HG02852 (cell line): Measurements from ENCODE around the gene RCAN2.
A peak's percentile ranks its signal among the peaks of the same experiment; 100 is the strongest.

Experiments used
- ATAC-seq: cut with Tn5 transposase; IDR thresholded peaks from one replicate; pipeline ENCODE4 v1.9.1; 2021; ENCODE audit warnings: mild to moderate bottlenecking, moderate library complexity; ENCODE audit not compliant: unreplicated experiment

RCAN2 gene

DNA sequence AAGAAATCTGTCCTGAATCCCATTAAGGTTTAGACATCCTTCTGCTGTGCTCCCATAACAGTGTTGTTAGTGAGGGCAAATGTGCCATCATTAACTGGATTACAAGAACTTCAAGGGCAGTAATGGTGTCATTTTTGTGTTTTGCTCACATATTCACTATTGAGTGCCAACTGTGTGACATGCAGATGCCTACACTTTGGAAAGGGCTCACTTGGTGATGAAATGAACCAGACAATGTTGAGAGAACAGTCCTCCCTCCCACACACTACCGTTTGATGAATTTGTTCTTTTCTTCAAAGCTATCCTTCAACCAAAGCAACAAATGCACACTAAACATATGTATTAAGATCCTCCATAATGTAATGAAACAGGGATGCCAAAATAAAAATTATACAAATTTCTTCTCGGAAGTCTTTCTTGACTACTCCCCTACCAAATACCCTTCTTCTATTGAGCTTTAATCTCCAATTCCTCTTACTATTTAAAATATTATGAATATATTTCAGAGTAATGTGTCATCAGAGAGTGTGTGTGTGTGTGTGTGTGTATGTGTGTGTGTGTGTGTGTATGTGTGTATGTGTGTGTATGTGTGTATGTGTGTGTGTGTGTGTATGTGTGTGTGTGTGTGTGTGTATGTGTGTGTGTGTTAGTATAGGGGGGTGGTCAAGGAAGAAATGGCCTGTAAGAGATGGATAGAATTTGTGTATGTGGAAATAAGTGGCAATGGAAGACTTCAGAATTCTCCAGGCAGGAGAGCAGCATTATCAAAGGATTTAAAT, 228.1 kb downstream of the RCAN2 start:
- no peak for ATAC-seq

DNA sequence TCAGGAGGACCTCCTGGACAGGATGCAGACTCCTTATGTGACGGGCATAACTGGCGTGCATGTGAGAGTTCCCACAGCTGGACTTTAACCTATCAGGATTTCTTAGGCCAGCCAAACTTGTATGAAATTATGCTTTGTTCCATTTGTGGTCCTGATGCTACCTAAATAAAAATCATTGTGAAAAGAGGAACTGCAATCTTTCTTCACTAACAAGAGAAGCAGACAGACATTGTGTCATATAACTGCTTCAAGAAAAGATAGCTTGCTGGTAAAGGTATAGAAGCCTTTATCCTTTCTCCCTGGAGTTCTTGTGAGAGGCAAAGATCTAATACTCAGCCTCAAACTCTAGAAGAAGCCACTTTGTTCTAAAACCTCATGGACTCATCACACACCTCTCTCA, 233.0 kb downstream of the RCAN2 start:
- ATAC-seq: no peak

DNA sequence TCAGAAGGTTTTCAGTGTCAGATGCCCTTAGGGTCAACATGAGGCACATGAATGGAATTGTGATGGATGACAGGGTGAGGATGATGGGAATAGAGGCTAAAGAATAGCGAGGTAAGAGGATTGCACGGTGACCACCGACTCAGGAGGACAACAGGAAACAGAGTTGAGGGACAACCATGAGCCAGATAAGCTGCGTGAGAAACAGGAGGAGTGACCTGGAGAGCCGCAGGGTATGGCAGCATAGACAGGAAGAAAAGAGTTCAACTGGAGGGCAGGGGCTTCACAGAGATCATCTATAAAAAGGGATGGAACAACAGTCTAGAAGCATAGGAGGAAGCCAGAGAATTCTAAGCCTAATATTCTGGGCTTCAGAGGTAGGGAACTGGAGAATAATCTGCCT, 235.7 kb downstream of the RCAN2 start:
- ATAC-seq: no peak

DNA sequence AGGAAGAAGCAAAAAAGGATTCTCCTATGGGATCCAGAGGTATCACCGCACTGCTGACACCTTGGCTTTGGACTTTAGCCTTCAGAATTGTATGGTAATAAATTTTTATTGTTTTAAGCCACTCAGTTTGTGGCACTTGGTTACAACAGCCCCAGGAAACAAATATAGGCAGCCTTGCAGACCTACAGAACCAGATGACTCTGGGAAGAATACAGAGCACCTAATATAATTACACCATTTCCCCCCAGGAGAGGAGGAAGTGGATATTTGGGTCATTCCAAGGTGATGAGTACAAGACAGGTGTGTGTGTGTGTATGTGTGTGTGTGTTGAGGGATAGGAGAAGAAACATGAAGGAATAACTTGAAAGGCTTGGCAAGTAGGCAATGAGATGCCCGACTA, 236.3 kb downstream of the RCAN2 start:
- ATAC-seq: no peak

DNA sequence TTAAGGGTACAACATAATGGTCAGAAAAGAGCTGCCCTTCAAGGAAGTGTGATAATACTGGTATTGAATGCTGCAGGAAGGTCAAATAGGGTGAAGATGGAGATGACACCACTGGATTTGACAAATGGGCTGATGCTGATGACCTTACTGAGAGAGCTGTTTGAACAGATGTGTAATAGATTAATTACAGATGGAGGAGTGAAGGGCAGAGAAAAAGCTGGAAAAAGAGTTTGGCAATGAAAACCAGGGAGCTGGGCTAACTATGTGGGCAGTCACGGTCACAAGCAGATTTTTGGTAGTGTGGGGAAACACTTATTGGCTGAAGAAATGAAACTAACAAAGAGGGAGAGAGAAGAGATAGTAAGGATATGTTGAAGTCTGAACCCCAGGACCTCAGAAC, 236.9 kb downstream of the RCAN2 start:
- ATAC-seq: no peak

DNA sequence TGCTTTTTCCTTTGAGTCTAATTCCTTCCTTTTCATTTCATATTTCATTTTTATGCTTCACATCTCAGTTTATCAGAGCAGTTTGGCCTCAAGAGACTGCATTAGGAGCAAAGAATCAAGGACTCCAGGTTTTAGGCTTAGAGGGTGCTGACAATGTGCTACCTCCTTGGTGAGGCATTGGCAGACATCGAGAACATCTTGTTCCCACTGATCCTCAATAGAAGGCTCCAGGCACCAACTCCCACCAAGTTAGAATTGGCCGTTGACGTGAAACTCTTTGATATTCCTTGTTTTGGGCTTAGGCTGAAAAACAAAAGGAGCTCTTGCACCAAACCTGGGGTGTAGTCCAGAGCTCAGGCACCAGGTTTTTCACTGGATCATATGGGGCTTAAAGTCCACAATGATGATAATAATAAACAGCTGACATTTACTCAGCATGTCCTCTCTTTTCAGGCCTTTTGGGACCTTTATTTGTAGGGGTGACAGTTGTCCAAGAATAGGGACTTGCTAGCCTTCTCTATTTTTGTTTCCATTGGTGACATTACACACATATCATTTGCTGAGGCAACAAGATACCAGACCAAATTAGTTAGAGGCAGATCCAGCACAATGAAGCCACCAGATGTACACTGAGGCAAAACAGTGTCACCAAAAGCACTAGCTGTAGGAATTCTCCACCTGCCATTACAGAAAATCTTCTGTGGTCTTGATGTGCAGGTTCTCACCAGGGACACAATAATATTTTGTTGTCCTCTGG, 239.5 kb downstream of the RCAN2 start:
- ATAC-seq: no peak

DNA sequence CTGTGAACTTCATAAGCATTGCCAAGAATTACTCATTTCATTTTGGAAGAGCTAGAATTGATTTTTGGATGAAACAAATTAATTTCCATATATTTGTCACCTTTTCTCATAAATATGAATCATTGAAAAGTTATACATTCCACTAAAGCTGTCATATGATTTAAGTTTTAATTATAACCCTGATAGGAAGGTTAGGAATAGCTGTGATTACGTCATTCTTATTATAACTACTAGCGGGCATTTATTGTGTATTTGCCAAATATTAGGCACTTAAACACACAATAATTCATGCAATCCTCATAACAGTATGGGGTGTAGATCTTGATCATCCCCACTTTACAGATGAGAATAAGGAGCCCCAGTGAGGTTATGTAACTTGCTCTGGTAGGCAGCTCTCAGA, 243.1 kb downstream of the RCAN2 start:
- ATAC-seq: no peak

DNA sequence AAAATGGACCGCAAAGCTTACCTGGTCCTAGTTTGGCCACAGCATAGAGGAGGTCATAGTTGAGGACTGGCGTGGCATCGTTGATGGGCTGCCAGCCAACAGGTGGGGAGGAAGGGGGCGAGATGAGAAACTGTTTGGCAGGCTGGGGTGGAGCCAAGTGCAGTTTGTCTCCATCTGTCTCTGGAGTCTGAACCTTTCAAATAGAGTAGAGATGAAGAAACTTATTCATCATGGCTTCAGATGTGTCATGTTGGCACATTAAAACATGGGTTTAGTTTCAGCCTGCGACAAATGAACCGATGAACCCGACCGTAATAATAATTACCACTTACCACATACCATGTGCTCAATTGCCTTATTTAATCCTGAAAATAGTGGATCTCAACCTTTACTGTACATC, 244.5 kb downstream of the RCAN2 start:
- no peak for ATAC-seq

DNA sequence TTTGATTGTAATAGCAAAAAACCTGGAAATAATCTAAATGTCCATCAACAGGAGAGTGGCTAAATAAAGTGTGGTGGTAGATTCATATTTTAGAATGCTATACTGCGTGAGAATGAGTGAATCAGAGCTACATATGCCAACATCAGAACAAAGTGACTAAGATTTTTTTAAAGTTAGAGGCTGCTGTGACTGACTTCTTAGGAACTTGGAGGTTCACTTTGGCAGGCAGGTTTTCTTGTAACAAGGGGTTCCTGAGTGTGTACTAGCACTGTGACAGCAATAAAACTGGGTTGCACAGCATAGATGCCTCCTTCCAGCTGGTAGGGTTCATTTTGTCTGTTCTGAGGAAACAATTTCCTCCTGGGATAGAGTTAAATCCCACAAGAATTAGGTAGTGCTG, 245.2 kb downstream of the RCAN2 start:
- ATAC-seq: no peak

DNA sequence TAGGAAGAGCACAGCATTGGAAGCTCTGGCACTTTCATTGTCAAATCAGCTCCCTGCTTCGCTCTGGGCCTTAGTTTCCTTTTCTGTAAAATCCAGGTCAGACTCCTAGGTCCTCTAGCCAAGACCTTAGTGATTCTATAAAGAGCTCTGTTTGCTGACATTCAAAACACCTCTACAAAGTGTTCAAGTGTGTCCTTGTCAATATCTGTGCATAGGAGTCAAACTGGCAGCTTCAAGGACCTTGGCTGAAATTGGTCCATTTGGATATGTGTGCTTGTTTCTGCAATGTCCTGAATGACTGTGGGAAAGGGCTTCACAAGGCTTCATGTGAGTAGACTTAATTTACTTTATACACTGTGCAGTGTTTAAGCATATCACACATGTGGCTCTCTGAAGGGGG, 246.6 kb downstream of the RCAN2 start:
- no peak for ATAC-seq

DNA sequence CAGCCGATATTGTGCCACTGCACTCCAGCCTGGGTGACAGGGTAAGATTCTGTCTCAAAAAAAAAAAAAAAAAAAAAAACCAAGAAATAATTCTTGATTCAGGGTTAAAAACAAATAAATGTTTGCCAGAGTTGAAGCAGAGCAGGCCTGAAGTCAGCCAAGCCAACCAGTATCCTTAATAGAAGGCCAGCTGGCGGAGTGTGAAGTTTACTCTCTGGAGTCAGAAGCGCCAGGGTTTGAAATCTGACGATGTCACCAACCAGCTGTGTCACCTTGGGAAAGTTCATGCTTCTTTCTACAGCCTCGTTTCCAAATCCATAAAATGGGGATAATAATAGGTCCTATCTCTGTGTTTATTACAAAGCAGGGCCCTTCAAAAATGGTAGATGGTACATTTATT, 247.5 kb downstream of the RCAN2 start:
- ATAC-seq: no peak

DNA sequence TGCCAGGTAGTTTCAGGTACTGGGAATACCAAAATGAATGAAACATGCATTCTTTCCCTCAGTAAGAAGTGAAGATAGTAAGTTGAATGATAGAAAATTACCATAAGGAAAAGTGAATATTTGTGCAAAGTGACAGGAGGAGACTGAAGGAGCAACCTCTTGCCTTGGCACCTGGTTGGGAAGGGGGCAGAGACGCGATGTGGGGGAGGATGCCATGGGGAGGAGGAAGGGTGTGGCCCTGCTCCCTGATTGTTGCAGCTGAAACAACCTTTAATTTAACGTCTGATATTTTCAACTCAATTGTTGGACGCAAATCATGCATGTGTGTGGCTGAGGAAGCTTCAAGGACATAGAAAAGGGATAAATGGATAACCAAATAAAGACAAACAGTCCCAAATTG, 248.3 kb downstream of the RCAN2 start:
- no peak for ATAC-seq

DNA sequence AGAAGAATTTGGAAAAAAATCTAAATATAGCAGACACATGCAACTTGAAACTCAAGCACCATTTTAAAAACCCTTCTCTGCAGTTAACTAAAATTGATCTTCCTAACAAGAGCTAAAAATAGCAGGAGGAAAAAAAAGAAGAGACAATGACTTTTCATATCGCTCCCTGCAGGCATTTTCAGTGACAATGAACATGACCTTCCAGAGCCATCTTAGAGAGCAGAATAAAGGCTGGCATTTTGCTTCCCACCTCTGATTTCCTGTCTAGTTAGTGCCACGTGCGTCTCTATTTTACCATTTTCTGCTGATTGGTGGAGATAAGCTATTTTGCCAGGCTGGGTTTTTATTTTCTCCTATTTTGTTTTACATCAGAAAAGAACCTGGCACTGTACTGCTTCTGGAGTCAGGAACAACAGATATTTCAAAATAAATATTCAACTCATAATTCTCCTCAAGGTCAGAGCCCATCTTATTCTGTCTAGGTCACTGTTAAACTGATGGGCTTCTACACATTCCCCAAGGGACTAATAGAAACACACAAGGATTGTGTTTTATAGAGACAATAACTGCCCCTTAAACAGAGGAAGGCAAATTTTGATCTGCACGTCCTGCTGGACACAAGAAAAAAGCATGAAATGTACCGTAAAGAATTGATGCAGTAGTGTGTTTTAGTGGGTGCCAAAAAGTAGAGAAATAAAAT, 250.2 kb downstream of the RCAN2 start:
- no peak for ATAC-seq

DNA sequence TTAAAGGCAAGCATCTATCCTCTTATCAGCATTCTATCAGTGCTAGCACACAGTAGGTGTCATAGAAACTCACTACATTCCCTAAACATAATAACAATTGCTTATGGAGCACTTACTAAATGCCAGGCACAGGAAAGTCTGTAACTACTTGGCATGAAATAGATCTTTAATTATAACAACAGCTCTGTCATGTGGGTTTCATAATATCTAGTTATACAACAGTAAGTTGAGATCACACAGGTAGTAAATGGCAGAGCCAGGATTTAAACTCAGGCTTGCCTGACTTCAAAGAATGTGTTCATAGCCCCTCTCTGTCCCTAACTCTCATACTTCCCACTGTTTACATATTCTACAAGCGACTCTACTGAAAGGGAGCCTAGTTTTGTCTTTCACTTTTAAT, 254.5 kb downstream of the RCAN2 start:
- ATAC-seq: no peak

DNA sequence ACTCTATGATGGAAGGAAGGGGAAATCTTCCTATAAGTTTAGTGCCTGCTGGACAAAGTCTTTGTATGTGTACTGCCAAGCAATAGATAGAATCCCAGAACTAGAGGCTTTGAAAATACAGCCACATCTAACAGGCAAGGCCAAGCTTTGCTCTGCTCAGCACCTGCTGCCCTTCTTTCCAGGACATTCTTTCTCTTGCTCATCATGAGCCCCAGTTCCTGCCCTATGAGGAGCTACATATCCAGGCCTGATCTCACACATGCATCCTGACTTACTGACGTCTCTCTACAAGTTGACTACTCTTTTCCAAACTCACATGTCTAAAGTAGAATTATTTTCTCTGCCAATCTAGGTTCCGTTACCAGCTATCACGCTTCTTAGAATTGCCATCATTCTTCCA, 256.0 kb downstream of the RCAN2 start:
- no peak for ATAC-seq

DNA sequence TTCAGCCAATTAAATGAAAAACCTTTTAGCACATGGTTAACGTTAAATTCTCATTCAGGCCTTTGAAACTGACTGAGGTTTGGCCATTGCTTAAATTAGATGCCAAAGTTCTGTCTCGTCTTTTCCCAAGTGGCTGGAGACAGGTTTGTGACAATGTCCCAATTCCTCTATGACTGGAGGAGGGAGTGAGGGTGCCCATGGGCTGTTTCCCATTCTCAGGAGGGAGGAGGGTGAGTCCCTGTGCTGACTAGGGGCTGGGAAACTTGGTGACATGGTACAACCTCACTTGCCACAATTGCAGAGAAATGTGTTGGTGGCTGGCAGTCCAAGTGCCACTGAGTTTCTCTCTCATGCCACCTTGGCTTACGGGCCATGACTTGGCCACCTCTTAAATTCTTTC, 256.5 kb downstream of the RCAN2 start:
- ATAC-seq: no peak

DNA sequence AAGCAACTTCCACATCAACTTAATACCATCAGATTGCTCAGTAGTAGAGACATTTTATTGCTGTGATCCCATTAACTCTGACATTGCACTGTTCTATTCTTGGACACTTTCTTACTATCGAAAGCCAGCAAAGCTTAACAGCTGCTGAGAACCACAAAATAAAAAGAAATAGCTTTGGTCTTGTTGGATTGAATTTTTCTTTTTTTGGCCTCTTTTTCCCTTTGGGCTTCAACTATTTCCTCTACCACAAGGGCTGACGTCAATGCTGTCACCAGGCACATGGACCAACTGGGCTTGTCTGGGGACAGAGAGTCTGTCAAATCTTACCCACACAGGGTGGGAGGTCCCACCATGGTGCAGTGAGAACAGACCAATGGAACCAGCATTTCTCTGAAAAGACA, 257.1 kb downstream of the RCAN2 start:
- no peak for ATAC-seq

DNA sequence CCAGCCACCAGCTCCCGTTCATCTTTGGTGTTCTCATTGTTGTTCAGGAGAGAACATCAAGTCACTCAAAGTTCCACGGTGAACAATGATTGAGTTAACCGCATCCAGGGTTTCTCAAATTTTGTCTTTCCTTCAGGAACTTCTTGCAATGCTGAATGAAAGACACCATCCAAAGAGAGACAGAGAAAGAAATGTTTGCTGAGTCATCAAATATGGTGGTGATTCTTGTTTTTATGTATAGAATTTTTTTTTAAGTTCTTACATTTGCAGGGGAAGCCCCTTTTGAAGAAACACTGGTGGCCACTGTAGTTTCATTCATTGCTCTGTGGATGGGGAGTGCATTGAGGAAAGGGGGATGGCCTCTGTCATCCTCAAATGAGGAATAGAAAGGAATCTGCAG, 258.1 kb downstream of the RCAN2 start:
- ATAC-seq: no peak

DNA sequence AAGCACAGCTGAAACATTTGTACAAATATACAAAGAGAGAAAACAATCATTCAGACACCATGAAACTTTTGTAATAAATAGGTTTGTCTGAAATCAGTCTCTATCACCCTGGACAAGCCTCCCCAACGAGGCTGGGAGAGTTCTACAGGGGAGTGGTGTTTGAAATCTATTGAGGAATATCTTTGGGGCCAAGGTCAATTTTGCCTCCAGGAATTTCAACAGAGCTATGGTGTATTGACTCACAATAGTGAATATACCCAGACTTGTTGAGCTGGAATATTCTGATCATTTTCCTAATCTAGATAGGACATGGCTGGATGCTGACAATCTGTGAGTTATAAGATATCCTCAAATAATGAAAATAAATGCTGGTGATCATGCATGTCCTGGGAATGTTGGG, 269.0 kb downstream of the RCAN2 start:
- no peak for ATAC-seq

DNA sequence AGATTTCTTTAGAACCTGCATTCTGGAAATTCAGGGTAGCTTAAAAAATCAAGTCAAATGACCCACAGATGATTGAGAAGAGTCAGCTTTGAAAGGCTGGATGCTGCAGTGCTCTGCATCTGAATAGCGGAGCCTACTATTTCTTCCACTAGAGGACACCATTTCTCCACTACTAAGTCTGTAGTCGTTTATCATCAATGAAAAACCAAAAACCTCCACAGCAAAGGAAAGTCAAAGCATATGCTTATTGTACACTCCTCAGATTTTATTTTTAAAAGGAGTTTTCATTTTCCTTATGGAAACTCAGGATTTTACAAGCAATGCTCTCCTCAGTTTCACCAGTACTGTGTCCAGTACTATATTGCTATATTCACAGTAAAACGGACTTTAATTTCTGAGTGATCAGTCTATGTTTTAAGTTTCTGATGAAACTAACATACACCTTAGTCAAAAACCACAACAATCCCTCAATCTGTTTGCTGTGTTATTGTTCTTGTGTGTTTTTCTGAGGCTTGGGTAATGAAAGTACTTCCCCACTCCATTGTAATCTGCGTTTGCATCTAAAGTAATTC, 269.9 kb downstream of the RCAN2 start:
- ATAC-seq: peak; percentile 50

DNA sequence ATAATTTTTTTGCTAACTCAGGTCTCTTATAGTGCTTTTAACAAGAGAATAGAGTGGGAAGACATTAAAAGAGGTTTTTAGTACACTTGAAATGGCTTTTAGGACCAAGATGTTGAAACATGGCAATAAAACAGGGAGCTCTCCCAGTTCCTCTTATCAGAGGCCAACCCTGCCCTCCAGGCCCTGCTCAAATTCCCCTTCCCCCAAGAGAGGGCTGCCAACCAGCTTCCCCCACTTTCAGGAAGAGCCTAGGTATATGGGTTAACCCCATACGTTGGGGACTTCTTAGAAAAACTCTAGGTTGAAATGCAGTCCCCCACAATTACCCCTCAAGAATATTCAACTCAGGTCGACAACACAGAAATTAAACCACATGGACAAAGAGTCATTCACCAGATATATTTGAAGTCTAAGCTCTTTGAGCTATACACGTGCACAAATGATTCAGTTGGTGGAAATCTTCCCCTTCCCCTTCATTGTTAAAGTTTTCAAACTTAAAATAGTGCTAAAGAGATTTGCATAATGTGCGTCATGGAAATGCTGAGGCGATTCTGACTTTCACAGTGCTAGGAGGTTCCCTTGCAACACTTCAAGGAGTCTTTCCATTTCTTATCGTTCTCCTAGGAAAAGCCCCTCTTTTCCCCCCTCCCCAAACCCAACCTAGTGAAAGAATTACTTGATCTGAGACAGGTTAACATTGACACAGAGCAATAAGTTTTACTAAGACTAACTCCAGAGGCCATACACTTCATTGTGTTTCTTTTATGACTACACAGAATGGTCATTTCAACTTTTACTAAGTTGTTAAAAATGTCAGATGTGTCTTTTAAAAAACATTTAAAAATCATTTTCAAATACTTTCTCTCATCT, 270.7 kb downstream of the RCAN2 start:
- peak; percentile 53 for ATAC-seq
